Panc1 (cell line): ENCODE results near the gene DYTN. TPM values are rescaled to one million over a fixed set of nuclear protein-coding genes. Genes with fewer than 3 reads are reported as not detected.

Experiments used
- ATAC-seq: fragments of 200-7000 bp; cut with Tn5 transposase; 2 replicates; pipeline ENCODE4 v1.9.1; 2020; ENCODE audit warnings: mild to moderate bottlenecking, moderate library complexity
- BruUV-seq: library from RNA; stranded (reverse); fragments of 400-500 nt; replicated peaks from 2 replicates; lab custom pipeline; 2021; lab: Mats Ljungman, UMichigan
- CTCF ChIA-PET: fragments of 300-600 bp; sonication (Branson Sonifier 250); formaldehyde crosslinking; loops from one replicate; lab custom pipeline; 2022; ENCODE audit warnings: antibody characterized with exemption; lab: Charles Lee
- POLR2A ChIA-PET: fragments of 300-600 bp; sonication (Branson Sonifier 250); formaldehyde crosslinking; loops from one replicate; lab custom pipeline; 2022; ENCODE audit warnings: antibody characterized with exemption; lab: Charles Lee
- DNase-seq: peaks from one replicate; pipeline ENCODE4 v3.0.0-alpha.2; 2010; ENCODE audit warnings: low read depth, low spot score
- H3K27ac ChIP-seq: 2 replicates; pipeline ENCODE4 v1.5.1; 2011; ENCODE audit warnings: mild to moderate bottlenecking, low read length, inconsistent platforms
- H3K27me3 ChIP-seq: fragments of 200-500 bp; sonication (Bioruptor generic); 2 replicates; pipeline ENCODE4 v1.6.0; 2014; ENCODE audit warnings: low read length, inconsistent platforms; ENCODE audit not compliant: control insufficient read depth, insufficient read depth
- H3K36me3 ChIP-seq: fragments of 200-500 bp; sonication (Bioruptor generic); 2 replicates; pipeline ENCODE4 v1.5.1; 2014; ENCODE audit warnings: inconsistent platforms, mild to moderate bottlenecking, low read length, moderate library complexity; ENCODE audit not compliant: control insufficient read depth, insufficient read depth
- H3K4me1 ChIP-seq: 2 replicates; pipeline ENCODE4 v1.5.1; 2011; ENCODE audit warnings: inconsistent platforms, mild to moderate bottlenecking, low read length, moderate library complexity; ENCODE audit not compliant: control insufficient read depth, insufficient read depth
- H3K4me3 ChIP-seq, 2 experiments: 2 replicates each; pipeline ENCODE4 v1.5.1; 2011 to 2012; ENCODE audit warnings: low read depth in 2 of 2, low read length in 2 of 2, mild to moderate bottlenecking in 2 of 2, inconsistent platforms in 1 of 2, moderate library complexity in 1 of 2
- H3K9me3 ChIP-seq: fragments of 200-500 bp; sonication (Bioruptor generic); 2 replicates; pipeline ENCODE4 v1.5.1; 2014; ENCODE audit warnings: low read depth, mild to moderate bottlenecking, inconsistent platforms, low read length, moderate library complexity; ENCODE audit not compliant: control insufficient read depth, insufficient read depth
- POLR2AphosphoS5 ChIP-seq: IDR thresholded peaks from 2 replicates; pipeline ENCODE4 v1.6.1; 2012; ENCODE audit warnings: mild to moderate bottlenecking, low read depth, low read length, moderate library complexity
- REST ChIP-seq, 2 experiments: IDR thresholded peaks; 2 replicates each; pipeline ENCODE4 v1.6.1; 2011 to 2012; ENCODE audit warnings: low read depth in 2 of 2, control low read depth in 1 of 2, low read length in 1 of 2, mild to moderate bottlenecking in 1 of 2, moderate library complexity in 1 of 2; ENCODE audit not compliant: insufficient read depth in 1 of 2
- SIN3A ChIP-seq: IDR thresholded peaks from 2 replicates; pipeline ENCODE4 v1.6.1; 2012; ENCODE audit warnings: low read depth, mild to moderate bottlenecking, low read length, moderate library complexity, borderline replicate concordance; ENCODE audit not compliant: insufficient read depth
- TCF7L2 ChIP-seq: IDR thresholded peaks from 2 replicates; pipeline ENCODE4 v1.6.1; 2011; ENCODE audit warnings: mild to moderate bottlenecking, low read depth, low read length, inconsistent platforms
- in situ Hi-C: cut with HindIII; loops from 2 replicates; pipeline ENCODE4 v1.10.0; 2016; ENCODE audit warnings: low sequenced_read_pairs, low pct_unique_long_range_greater_than_20kb
- intact Hi-C: fragments of 100-400 bp; cut with micrococcal nuclease; formaldehyde crosslinking; loops from one replicate; pipeline ENCODE4 v1.10.0; 2022; ENCODE audit not compliant: unreplicated experiment
- total RNA-seq: library from RNA; stranded (reverse); gene quantifications from one replicate; pipeline ENCODE4 v1.2.1, GENCODE V29; 2021; ENCODE audit not compliant: unreplicated experiment
- TF ChIP-seq, protein P1 (sequence below): fragments of 450-650 bp; IDR thresholded peaks from 2 replicates; pipeline ENCODE4 v1.5.1; 2017; ENCODE audit warnings: mild to moderate bottlenecking

The DYTN gene
- total RNA-seq, 1 experiment from 2014 or later, result not detected

DNA sequence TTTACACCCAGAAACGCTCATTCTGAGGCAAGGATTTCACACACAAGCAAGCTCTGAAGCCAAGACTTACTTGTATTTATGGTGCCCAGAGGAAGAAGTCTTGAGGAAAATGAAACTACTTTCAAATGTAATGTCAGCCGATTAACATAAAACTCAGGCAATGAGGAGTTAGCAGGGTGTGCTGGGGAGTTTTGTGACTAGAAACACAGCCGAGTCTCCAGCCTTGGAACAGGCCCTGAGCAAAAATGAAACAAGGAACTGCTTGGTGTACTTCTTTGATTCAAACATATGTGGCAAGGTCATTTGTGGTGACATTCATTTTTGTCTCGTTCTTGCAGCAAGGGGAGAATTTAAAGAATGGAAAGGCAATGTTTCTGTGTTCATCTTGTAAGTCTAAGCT lies 4.5 kb downstream of the DYTN start:
- H3K4me3 ChIP-seq, result 0 out of 4 replicates have a peak overlapping the region, but pooled peaks of 1 of the 2 experiments have one; percentile 0
- no peaks in the 10 kb centered on the region for H3K36me3 ChIP-seq
- BruUV-seq, result no TSS peak
- H3K4me1 ChIP-seq, result no peaks in the 10 kb centered on the region; the same call in 1 of the 2 replicates
- ATAC-seq (no peak), DNase-seq (no peak)
- TF ChIP-seq POLR2AphosphoS5 (no peak), TCF7L2 (no peak), SIN3A (no peak), REST (IDR thresholded peaks at IDR 0.05; ENCODE audit: insufficient read depth in 1 of 2, low read depth in 2 of 2, low read length in 1 of 2) (no peak)
- TF ChIP-seq, protein P1, sequence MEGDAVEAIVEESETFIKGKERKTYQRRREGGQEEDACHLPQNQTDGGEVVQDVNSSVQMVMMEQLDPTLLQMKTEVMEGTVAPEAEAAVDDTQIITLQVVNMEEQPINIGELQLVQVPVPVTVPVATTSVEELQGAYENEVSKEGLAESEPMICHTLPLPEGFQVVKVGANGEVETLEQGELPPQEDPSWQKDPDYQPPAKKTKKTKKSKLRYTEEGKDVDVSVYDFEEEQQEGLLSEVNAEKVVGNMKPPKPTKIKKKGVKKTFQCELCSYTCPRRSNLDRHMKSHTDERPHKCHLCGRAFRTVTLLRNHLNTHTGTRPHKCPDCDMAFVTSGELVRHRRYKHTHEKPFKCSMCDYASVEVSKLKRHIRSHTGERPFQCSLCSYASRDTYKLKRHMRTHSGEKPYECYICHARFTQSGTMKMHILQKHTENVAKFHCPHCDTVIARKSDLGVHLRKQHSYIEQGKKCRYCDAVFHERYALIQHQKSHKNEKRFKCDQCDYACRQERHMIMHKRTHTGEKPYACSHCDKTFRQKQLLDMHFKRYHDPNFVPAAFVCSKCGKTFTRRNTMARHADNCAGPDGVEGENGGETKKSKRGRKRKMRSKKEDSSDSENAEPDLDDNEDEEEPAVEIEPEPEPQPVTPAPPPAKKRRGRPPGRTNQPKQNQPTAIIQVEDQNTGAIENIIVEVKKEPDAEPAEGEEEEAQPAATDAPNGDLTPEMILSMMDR, result no peak
- in situ Hi-C loops (no loop called here), intact Hi-C loops (no loop called here)
- no peaks in the 10 kb centered on the region for H3K27me3 ChIP-seq
- H3K27ac ChIP-seq, result no peak overlapping the region
- no peaks in the 10 kb centered on the region for H3K9me3 ChIP-seq
- POLR2A ChIA-PET, result no interaction called here
- CTCF ChIA-PET, result no interaction called here

DNA sequence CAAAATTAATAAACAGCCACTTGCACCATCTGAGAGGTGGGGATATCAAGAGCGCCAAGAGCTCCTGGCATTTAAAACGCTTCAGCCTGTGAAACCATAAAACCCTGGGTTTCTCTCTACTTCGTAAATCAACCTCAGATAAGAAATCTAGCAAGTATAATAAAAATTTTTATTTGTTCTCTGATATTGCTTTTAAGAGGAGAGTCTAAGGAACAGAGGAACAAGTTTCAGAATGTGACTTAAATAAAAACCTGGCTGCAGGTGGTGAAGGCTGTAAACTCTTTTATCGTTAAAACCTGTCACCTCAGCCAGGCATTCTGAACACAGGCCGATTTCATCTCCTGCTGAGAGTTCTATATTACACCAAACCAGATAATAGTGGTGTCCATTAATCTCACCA lies 9.9 kb downstream of the DYTN start:
- CTCF ChIA-PET, result no interaction called here
- Histone ChIP-seq H3K9me3 (no peaks in the 10 kb centered on the region), H3K27me3 (peaks cover 7% of the 10 kb centered on the region; the same call in 1 of the 2 replicates), H3K4me1 (no peaks in the 10 kb centered on the region), H3K36me3 (no peaks in the 10 kb centered on the region), H3K27ac (no peak overlapping the region), H3K4me3 (no peak overlapping the region)
- no TSS peak for BruUV-seq
- TF ChIP-seq REST (IDR thresholded peaks at IDR 0.05; ENCODE audit: insufficient read depth in 1 of 2, low read depth in 2 of 2, low read length in 1 of 2) (no peak), TCF7L2 (peak; percentile 60), SIN3A (no peak), POLR2AphosphoS5 (no peak)
- in situ Hi-C loops, result no loop called here
- ATAC-seq (no peak), DNase-seq (no peak)
- POLR2A ChIA-PET, result no interaction called here
- intact Hi-C loops, result no loop called here
